SHP77 treated with DMSO at 0.1 percent for 48 hours (cell line): ENCODE data around the gene GIPR.
"Not testable (repeated sequence)": the region's sequence is repeated elsewhere in the genome, so short reads cannot be mapped to it uniquely, and the experiment has no call there.

ENCODE experiments used
- DNase-seq: peaks from one replicate; lab custom pipeline; 2025; lab: John Stamatoyannopoulos, UW

GIPR gene, protein sequence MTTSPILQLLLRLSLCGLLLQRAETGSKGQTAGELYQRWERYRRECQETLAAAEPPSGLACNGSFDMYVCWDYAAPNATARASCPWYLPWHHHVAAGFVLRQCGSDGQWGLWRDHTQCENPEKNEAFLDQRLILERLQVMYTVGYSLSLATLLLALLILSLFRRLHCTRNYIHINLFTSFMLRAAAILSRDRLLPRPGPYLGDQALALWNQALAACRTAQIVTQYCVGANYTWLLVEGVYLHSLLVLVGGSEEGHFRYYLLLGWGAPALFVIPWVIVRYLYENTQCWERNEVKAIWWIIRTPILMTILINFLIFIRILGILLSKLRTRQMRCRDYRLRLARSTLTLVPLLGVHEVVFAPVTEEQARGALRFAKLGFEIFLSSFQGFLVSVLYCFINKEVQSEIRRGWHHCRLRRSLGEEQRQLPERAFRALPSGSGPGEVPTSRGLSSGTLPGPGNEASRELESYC

GRCh38 chr19:45667620-45668341 lies at the start of gene GIPR:
Gene GIPR, plus strand, starts transcription at chr19:45668221. Its CDS starts 1,300 bp downstream, at chr19:45669521.
- DNase-seq, result peak; percentile 39

- DNase-seq, result no peak
Observed at GRCh38 chr19:45621389-45621788, 46.6 kb upstream of the GIPR start.

- no peak for DNase-seq
Observed at GRCh38 chr19:45621976-45622503, 46.0 kb upstream of the GIPR start.

GRCh38 chr19:45623984-45624383 lies 44.0 kb upstream of the GIPR start:
- no peak for DNase-seq

GRCh38 chr19:45628219-45628618 lies 39.8 kb upstream of the GIPR start:
- not testable (repeated sequence) for DNase-seq

DNA sequence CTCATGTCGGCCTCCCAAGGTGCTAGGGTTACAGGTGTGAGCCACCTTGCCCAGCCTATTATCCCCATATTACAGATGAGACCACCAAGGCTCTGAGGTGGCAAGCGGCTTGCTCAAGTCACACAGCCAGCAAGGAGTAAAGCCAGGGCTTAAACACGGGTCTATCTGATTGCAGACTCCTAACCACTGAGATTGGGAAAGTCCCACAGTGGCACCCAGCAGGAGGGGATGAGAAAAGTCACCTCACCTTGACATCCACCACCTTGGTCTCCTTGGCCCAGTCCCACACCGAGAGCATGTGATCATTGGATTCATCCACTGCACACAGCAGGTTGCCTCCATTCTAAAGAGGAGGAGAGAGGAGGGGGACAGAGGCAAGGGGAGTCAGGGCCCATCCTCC lies 38.3 kb upstream of the GIPR start:
- DNase-seq, result no peak

DNA sequence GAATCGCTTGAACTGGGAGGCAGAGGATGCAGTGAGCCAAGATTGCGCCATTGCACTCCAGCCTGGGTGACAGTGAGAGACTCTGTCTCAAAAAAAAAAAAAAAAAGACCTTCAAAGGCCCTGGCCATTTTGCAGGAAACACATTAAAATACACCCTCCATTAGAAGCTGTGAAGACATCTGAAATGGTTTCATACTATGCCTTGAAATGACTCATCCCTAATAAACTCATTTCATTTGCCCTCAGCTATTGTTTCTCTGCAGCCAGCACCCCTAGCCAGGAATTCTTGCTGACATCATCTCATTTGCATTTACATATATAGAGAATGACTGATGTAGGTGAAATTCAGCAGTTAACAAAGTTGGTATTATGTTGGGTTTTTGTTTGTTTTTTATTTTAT lies 37.6 kb upstream of the GIPR start:
- no peak for DNase-seq

DNA sequence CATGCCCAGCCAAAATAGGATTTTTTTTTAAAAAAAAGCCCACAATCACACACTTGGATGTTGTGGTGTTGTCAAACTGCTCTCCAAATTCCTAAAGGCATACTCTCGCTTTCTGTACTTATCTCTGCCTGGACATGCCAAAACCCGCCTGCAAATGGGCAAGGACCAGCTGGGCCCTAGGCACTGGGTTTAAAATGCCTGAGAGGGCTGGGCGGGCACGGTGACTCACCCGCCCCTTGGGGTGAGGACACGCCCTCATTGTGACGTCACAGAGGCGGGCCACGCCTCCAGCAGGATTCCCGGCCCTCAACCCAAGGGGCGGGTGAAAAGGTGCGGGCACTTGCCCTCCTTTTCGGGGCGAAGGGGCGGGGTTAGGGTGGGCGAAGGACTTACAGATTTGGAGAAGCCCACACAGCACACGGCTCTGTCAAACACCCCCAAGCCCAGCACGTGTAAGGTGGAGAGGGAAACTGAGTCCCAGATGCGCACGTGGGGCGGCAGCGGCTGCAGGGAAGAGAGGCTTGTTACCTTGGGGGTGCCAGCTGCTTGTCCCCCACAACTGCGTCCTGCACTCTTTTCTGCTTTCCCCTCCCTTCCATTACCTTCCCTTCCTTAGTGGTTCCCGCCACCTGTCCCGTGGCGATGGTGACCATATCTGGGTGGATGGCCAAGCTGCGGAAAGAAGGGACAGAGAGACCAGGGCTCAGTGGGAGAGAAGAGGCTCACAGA lies 35.4 kb upstream of the GIPR start:
- peak; percentile 13 for DNase-seq

DNA sequence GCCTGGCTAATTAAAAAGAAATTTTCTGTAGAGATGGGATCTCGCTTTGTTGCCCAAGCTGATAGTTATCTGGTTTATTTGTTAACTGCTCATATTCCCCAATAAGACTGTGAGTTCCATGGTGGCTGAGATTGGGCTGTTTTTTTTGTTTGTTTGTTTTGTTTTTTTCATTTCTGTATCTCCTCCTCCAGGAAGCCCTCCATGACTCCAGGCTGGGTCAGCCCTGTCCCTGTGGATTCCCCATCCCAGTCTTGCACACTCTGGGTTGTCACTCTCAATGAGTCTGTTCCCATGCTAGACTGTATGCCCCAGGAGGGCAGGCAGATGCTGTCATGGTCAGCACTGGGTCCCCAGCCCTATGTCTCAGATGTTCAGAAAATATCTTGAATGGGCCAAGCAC lies 31.7 kb upstream of the GIPR start:
- no peak for DNase-seq

DNA sequence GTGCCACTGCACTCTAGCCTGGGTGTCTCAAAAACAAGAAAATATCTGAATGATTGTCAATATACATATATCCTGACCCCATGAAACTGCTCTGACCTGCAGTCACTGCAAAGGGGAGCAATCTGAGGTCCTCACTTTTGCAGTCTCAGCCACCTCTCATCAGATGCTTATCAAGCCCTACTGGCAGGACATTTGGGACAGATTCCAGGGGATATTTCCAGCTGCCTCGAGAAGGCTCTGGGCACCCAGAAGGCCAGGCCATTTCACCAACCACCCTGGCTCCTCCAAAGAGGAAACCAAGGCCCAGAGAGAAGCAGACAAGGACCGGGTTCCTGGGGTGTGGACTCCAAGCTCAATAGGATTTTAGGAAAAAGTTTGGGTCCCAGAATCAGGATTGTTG lies 31.1 kb upstream of the GIPR start:
- no peak for DNase-seq

- DNase-seq, result no peak
Observed at GRCh38 chr19:45637890-45638667, 29.9 kb upstream of the GIPR start.

DNA sequence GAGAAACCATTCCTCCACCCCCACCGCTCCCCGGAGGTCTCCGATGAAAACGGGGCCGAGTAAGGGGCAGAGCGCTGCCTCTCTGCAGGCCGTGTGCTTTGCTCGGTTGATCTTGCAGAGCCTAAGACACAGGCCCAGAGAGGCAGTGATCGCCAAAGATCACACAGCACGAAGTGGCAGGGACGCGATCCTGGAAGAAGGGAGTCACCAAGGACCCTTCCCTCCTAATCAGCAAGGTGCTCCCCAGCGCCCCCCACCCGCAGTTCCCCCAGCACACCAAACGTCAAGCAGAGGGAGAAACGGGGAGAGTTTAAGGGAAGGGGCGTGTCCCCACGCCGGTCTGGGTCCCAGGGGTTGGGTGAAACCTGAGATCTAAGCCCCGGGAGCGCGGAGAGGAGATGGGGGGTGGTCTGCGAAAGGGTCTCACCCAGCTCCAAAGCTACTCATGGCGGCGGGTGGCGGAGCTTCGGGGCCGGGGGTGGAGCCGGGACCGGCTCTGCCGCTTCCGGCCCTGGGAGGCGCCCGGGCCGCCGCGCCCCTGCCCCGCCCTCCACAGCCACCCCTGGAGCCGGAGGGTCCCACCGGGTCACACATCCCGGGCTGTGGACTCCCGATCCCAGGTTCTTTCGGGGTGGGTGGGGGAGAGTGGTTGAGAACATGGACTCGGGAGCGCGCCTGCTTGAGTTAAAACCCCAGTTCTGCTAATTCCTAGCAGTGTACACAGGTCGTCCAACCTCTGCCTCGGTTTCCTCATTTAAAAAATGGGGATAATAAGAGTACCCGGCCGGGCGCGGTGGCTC lies 28.9 kb upstream of the GIPR start, which contains the start of gene EML2:
TSS of gene EML2 (minus strand) at position 468 of the 800 bp plus-strand sequence. CDS start at position 447, 21 bp downstream.
- DNase-seq, result peak; percentile 10

DNA sequence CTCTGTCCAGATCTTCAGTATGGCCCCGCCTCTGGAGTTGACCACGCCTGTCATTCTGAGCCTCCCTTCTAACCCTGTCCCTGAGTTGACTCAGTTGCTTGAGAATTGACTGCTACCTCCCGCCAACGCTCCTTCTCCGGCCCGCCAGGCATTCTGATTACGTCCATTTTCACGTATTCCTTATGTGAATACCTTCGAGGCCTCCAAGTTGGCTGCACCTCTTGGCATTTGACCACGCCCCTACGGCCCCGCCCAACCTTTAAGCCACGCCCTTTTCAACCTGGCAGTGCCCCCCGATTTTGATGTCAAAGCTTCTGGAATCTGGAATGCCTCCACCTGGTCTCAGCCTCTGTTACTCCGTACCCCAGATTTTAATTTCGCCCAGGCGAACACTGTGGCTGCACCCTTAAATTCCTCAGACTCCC lies 27.2 kb upstream of the GIPR start:
- no peak for DNase-seq

GRCh38 chr19:45641274-45642105 lies 26.5 kb upstream of the GIPR start:
- DNase-seq, result peak; percentile 90

DNA sequence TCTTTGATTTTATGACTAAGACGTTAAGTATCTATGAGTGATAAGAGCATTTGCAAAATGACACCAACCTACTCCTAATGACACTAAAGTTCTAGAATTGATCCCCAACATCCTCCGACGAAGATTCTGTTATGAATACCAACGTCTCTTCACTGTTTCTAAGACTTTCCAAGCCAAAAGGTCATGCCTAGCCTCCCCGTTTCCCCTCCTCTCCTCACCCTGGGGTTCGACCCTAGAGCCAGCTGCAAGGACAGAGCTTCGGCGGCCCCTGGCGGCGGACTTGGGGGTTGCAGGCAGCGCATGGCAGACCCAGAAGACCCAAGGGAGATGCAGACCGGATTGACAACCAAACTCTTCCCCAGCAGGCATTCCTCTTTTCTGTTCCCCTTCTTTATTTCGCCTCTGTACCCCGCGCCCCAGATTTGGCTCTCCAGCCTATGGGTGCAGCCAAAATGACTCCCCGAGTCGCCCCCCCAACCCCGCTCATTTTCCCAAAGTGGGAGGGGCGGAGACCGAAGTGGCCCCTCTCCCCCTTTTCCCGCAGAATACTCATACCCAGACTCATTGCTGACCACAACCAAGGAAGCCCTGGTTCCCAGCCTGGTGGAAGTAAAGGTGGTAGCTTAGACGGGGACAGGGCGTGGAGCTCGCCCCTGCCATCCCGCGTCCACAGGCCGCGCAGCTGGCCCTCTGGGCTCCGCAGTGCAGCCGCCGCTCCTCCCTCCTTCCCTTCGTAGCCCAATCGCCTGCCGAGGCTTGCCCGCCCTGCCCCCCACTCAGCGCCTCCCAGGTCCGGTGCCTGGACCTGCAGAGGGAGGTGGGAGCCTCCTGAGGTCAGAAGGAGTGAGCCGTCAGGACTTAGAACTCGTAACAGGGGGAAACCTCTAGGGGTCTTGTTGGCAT lies 24.7 kb upstream of the GIPR start:
- peak; percentile 67 for DNase-seq

DNA sequence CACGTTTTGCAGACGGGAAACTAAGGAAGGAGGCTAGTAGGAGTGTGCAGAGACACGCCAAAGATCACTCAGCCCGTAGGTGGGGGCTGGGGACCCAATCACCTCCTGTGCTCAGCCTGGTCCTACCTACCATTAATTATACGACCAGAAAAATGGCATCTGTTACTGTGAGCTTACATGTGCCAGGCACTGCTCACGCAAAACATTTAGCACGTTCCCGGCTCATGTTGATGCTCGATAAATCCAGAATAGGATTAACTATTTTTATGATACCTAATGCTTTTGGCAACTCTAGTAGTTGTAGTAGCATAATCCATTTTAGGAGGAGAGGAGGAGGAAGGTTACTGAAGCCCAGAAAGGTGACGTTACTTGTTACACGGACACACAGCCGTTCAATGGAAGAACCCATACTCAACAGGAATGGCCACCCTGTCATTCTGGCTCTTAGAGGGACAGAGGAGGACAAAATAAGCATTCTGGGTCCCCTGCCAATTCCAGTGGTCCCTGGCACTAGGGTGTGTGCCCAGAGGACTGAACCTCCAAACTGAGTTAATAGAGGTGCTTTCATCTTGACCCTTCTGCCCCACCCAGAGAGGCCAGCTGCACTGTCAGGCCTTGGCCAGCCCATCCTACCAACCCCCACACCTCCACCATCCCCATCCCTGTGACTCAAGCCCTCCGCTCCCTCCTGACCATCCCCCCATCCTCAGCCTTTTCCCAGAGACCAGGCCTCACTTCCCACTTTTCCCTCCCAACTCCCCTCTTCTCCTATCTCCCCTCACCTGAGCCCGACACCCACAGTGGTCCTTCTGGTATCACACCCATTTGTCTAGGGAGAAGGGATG lies 23.9 kb upstream of the GIPR start:
- no peak for DNase-seq

DNA sequence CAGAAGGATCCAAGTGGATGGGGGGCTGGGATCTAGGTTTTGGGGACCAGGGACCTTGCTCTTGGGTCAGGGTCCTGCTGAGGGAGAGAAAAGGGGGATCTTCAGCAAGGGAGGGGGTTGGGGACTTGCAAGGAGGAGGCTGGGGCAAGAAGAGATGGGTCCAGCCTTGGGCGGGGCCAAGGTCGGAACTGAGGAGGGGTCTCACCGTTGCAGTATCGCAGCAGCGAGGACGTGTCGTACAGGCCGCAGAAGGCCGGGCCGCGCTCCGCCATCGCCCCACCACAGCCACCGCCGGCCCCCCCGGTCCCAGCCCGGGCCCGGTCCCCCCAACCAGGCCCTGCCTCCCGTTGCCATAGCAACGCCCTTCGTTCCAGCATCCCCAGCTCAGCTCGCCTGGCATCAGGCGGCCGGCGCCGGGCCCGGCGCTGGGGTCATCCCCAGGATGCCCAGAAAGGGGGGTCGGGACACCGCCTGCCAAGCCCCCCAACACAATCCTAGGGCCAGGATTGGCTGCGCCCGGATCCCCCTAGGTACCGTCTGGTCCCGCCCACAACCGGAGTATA lies 22.9 kb upstream of the GIPR start:
- no peak for DNase-seq
